8988T (cell line): ENCODE data around the gene LRRC38.
"Not testable (repeated sequence)": the region's sequence is repeated elsewhere in the genome, so short reads cannot be mapped to it uniquely, and the experiment has no call there.

ENCODE experiments used
- DNase-seq: peaks from one replicate; pipeline ENCODE4 v3.0.0; 2011

Gene LRRC38, protein sequence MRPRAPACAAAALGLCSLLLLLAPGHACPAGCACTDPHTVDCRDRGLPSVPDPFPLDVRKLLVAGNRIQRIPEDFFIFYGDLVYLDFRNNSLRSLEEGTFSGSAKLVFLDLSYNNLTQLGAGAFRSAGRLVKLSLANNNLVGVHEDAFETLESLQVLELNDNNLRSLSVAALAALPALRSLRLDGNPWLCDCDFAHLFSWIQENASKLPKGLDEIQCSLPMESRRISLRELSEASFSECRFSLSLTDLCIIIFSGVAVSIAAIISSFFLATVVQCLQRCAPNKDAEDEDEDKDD

DNA sequence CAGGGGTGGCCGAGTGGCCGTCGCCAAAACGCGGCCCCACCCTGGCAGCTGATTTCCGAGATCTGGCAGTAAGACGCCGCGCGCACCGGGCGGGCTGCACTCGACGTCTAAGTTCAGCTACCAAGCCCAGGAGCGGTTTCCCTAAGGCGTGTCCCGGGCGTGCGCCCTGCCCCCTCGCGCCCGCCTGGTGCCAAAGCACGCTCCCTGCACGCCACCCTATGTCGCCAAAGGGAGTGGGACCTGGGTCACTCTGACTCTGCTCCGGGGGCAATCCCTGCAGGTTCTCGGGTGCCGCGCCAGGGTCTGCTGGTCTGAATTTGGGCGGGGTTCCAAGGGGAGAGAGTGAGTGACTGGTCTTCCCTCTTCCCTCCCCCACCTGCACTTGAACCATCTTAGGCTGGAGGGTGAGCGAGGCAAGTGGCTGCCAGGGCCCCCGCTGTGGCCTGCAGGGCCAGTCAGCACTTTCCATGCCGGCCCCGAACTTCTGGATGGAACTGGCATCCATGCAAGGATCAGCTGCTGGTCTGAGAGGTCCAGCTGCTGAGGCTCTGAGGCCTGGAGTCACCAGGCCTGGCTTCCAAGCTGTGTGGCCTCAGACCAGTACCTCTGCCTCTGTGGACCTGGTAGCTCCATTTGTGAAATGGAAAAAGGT, at the start of gene LRRC38:
Gene LRRC38, minus strand, starts transcription at position 109 of the 652 bp plus-strand sequence. CDS start 410 bp downstream, outside the sequence.
- no peak for DNase-seq

DNA sequence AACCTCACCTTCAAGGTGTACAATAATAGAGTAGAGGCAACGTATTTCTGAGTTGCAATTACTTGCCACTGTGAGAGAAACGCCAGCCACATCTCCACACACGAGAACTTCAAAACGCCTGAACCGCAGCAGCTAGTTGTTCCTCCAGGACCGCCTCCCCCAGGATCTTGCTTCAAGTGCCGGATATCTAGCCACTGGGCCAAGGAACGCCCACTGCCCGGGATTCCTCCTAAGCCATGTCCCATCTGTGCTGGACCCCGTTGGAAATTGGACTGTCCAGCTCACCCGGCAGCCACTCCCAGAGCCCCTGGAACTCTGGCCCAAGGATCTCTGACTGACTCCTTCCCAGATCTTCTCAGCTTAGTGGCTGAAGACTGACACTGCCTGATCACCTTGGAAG, 49.2 kb upstream of the LRRC38 start:
- DNase-seq = not testable (repeated sequence)

DNA sequence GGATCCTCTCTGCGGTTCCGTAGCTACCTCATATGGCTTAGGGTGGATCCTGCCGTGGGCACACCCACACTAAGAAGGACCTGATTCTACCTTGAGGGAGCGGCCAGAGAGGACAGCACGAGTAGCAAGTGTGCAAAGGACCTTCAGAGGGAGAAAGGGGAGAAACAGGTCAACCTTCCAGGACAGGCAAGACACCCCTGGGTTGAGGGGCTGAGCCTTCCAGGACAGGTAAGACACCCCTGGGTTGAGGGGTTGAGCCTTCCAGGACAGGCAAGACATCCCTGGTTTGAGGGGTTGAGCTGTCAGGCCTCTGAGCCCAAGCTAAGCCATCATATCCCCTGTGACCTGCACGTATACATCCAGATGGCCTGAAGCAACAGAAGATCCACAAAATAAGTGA, 46.7 kb upstream of the LRRC38 start:
- DNase-seq = no peak

DNA sequence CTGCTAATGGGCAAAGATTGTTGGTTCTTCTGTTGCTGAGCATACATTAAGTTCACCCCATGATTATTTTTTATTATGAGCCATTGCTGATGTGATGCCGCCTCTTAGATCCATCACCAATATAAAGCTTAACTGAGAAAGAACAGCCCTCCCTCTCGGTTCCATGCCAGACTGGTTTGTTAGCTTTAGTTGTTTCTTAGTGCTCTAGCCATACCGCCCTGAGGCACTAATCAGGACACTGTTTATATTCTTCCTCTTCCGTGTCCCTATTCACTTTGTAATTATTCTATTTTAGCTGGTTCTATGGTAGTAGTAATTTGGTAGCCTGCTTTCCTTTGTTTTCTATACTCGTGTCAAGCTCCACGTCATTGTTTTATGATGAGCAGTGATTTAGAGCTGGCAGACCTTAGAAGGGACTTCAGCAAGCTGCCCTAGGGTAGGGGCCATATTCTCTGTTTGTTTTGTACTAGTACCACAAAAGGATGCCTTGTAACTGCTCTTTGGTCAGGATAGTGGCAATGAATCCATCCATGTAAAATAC, 42.5 kb upstream of the LRRC38 start:
- DNase-seq = no peak

DNA sequence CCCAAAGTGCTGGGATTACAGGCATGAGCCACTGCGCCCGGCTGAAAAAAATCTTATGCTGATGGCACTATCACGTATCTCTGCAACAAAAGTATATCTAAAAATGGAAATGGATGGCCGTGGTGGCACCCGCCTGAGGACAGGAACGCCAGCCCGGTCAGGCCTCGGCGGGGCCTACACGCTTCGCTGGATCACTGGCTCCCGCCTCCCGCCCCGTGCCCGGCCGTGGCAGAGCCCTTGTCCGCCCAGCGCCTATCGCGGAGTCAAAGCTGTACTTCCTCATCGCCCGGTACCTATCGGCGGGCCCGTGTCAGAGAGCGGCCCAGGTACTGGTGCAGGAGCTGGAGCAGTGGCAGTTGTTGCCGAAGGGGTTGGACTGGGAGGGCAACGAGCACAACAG, 41.0 kb upstream of the LRRC38 start:
- DNase-seq = no peak

DNA sequence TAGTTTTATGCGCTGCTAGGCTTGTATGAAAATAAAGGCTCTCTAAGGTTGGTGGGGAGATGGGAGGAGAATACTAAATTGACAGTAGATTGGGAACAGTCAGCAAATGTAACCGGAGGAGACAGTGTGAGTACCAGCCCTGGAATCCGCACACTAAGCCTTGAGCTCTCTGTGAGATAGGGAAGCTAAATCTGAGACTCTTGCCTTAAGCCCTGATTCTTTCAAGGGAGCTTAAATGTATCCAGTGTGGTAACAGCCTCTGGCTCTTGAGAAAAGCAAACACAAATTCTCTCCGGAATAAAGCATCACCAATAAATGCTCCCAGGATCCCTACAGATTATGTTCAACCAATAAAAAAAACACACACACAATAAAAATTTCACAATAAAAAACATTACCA, 36.9 kb upstream of the LRRC38 start:
- no peak for DNase-seq

DNA sequence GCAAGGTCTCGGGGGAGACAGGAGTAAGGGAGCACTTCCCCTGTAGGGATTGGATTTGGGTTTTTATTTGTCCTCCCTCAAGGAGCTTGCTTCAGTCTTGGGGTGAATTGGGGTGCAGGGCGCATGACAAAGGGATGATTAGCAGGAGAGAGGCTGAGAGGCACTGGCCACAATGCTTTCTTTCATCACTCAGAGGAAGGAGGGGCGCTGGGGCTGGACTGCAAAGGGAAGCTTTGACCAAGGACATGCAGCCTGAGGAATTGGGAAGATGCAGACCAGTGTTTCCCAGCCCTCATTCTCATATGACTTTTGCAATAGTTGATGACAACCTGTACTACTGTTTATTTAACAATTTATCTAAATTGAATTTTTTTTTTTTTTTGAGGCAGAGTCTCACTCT, 35.7 kb upstream of the LRRC38 start:
- no peak for DNase-seq

DNA sequence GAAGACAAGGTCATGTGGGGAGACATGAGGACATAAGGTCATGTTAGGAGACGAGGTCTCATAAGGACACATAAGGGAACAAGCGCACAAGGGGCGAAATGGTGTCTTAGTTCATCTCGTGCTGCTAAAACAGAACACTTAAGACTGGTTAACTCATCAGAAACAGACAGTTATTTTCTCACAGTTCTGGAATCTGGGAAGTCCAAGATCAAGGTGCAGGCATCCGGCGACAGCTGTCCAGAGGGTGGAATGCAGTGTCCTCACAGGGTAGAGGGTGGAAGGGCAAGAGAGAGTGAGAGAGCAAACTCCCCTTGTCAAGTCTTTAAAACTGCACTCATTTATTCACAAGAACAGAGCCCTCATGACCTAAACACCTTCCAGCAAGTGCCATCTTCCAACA, 35.2 kb upstream of the LRRC38 start:
- no peak for DNase-seq

DNA sequence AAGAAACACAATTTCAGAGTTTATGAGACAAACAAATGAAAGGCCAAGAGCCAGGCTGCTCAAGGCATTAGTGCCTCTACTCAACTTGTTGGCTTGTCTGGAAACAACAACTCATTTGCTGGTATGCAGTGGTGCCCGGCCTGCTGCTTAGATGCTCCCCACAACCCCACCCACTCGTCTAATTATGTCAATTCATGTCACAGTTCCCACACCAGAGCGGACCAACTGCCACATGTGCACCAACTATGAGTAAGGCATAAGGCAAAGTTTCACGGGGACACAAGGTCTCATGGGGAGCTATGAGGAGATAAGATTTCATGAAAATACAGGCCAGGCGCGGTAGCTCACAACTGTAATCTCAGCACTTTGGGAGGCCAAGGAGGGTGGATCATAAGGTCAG, 34.5 kb upstream of the LRRC38 start:
- DNase-seq = no peak

DNA sequence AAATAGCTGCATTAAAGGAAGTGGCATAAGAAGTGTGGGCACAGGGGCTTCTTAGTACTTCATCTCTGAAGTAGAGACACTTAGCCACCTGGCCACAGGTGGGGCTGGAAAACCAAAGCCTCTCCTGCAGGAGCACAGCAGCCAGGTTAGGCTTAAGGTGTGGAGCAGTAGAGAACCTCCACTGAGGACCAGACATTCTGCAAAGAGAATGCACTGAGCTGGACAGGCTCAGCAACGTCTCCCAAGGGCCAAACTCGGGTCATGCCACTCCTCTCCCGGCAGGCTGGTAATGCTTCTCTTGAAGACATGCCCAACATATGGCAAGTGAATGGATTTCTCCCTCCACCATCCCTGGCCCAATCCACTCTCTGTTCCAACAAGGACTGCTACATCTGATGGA, 33.0 kb upstream of the LRRC38 start:
- no peak for DNase-seq

DNA sequence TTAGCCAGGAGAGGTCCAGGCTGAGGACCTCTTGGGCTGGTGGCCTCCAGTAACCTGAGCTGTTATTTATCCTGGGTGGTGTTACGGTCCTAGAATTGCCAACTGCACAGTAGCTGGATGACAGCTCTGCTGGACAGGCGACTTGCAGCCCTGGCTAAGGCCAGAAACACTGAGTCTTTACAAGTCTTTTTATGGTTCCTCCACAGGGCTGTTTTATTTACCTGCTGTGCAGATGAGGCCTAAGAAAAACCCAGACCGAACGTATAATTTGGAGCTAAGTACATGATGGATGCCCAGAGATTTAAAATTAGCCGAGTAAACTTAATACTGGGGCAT, 30.4 kb upstream of the LRRC38 start:
- DNase-seq = no peak

DNA sequence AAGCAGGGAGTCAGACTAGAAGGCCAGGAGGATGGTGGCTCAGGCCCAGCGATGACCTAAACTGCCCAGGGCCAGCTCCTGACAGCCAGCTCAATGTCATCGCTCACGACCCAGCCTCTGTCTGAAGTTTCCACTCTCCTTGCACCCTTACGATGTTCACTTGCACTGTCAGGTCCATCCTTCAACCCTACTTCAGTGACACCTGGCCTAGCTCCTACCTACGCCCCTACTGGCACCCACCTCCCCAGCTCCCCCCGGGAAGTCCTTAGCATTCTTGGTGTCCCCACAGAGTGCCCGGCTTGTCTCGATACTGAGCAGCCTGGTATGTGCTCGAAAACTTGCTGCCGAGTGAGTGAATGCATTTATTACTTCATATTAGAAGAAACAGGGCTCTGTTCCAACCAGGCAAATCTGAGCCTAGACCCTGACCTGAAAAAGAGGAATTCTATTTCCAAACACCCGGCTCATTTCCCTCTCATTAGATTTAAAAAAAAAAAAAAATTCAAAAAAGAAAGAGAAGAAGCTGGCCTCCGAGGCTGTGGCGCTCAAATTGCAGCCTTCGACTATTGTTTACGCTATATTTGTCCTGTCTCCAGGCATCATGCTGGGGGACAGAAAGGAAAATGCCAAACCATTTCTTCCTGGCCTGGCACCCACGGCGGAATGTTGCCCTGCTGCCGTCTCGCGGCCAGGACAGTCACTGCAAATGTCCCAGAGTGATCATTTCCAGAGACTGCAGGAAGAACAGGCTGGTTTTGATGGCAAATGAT, 29.8 kb upstream of the LRRC38 start:
- no peak for DNase-seq

DNA sequence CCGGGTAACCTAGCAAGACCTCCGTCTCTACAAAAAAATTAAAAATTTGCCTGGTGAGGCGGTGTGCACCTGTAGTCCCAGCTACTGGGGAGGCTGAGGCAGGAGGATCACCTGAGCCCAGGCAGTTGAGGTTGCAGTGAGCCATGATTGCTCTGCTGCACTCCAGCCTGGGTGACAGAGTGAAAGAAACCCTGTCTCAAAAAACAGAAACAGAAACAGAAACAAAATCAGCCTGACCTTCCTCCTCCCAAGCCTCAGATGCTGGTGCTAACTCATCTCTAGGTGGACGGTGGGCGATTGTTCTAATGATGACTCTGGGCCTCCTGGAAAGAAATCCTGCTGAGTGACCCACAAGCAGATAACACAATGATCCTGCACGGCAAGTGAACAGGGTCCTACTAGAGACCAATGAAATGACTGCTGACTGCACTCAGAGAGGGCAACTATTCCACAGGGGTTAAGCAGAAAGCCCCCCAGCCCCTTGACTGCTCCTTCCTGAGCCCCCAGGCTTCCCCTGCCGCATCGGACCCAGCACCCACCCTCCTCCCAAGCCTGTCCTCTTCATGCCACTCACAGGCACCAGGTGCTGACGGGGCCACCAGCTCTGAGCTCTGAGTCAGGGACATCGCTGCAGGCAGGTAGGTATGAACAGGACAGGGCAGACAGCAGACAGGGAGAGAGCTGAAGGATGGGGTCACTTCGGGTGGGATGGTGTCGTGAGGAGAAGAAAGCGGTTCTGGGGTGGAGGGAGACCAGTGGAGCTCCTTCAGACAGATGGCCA, 27.8 kb upstream of the LRRC38 start:
- no peak for DNase-seq

DNA sequence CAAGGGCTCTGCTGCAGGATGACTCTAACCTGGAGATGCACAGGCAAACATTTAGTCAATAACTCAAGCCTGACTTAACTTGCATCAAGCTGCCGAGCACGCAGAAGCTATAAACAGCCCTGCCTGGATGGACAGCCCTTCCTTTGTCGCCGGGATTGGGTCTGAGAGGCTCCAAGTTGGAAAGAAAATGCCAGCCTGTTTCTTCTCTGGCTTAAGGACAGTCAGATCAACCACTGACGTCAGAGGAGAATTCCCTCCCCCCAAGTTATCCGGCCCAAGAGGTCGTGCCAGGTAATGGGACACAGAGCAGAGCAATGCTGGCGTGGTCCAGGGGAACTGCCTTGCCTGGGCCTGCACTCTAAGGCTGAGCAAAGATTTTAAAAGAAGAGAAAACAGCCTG, 27.1 kb upstream of the LRRC38 start:
- DNase-seq = no peak

DNA sequence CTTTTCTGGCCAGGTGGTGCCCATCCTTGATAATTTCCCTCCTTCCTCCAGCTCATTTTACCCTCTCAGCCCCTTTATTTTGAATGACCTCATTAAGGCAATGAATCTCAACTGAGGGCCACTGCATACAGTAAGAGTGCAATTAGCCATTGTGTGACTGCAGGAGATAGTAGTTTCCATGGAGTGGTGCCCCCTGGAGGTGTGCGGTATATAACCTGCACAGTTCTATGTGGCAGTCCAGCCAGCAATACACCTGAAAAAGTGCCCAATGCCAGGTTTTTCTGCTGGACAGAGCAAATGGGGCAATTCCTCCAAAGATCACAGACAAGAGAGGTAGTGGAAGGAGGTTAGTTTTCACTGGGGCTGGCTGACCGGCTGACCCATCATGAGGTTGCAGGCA, 25.9 kb upstream of the LRRC38 start:
- DNase-seq = no peak

DNA sequence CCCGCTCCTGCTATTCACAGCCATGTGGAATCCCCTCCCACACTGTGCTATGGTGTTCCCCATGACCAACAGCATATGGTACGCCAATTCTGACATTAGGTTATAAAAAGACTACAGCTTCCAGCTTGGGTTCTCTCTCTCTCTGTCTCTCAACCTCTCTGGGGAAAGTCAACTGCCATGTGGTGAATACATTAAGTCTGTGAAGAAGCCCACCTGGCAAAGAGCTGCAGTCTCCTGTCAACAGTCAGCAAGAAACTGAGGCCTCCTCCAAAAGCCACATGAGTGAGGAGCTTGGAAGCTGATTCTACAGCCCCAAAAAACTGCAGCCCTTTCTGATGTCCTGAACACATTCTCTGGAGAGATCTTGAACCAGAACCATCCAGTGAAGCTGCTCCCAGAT, 25.0 kb upstream of the LRRC38 start:
- DNase-seq = no peak

DNA sequence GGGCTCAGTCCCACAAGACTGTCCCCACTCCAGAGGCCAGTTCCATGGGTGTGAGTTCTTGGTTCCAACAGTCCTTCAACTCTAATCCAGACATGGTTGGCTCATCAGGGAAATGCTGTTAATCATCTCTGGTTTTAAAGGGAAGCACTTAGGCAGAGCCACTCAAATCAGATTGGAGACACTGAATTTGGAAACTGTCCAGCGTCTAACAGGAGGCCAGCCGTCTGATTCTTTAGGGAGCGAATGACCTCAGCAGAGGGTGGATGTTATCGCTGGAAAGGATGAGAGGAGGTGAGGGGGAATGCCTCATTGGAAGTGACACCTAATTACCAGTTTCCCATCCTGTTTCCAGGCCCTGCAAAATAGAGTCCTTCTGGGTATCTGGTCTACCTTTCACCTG, 22.8 kb upstream of the LRRC38 start:
- no peak for DNase-seq

DNA sequence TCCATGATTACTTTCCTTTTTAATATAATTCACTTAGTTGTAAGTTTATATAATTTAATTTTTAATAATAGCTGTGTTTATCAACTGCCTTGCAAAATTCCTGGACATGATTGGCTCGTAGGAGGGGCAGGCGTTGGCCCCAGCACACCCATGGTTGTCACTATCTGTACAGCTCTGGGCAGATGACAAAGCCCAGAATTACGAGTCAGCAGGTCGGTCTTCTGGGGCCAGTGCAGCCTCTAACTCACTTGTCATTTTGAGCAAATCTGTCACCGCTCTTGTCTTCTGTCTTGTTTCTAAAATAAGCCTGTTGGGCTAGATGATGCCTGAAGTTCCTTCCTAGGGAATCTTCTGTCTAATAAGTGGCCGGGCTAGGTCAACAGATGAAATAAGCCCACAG, 21.4 kb upstream of the LRRC38 start:
- DNase-seq = no peak

DNA sequence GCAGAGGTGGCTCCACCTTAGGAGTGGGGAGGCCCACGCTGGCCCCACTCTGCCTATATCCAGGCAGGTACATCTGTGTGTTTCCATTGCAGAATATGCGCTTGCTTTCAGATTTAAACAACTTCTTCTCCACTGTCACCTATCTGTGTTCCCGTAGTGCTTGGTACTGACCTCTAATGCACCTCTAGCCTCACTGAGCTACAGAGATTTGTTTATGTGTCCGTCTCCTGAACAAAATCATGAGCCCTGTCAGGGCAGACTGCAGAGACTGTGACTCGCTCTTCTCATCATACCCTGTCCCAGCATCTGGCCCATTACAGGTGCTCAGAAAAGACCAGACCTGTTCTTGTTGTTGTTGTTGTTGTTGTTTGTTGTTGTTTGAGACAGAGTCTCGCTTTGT, 14.5 kb upstream of the LRRC38 start:
- DNase-seq = no peak

DNA sequence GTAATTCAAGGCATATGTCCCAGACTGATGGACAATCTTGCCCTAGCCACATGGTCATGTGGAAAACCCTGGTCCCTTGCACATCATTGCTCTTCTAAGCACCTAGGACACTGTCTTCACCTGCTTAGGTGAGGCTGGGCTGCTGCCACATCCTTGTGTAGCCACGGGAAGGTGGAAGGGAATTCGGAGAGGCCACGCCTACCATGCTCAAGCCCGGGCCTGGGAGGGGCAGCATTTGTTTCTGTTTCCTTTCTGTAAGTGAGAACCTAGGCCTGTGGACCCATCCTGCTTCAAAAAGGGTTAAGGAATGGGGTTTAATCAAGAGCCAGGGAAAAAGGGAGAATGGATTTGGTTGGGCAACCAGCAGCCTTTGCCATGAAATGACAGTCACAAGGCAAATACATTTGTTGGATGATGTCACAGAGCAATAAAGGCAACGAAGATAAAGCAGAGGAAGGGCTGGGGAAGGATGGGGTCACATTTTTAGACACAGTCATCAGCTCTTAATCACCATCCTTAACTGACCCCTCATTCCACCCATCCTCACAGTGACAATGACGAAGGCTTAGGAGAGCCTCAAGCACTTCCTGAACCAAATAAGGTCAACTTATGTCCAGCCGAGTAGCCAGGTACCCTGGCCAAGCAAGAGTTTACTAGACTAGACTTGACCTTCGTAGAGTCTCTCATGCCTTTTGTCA, 10.1 kb upstream of the LRRC38 start:
- DNase-seq = no peak

DNA sequence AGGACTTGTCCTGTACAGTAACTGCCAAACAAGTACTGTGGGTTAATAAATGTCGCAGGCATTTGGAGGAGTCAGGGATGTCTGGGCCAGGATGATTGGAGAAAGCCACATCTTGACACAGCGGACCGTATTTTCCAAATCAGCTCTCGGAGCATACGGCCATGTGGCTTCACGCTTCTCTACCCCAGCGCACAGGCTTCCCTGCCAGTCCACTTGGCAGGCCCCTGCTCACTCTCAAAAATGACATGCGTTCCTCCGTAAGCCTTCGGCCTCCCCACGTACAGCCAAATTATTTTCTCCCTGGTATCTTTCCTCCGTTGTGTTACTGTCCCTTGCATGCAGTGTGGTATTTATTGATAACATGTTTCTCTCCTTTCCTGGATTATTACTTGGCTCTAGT, 7.2 kb upstream of the LRRC38 start:
- no peak for DNase-seq

DNA sequence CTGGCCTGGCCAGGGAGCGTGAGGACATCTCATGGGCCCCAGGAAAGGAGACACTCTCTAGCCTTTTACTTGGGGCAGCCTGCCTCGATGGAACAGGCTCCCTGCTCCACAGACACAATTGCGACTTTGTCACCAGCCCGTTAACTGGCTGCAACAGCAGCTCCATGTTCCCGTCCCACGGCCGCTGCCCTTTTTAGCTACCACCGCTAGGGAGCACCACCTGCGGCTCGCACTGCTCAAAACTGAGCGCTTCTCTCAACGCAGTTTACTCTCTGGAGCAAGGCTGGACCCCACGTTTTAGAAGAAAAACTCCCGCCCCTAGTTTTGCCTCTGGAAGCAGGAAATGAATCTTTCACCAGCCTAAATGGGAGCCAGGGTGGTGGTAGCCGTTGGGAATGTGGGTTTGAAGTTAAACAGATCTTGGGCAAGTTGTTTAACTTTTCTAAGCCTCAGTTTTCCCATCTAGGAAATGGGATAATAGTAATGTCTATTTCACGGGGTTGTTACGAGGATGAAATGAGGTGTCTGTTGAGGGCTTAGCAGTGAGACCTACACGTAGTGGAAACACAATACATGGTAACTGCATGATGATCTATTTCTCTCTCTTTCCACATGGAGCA, 3.5 kb upstream of the LRRC38 start:
- no peak for DNase-seq
